ENCODE measurements around the gene DNAH17.

Gene DNAH17

GRCh38 chr17:78602246-78602645 lies 25.1 kb upstream of the DNAH17 start:
- no peaks in the 10 kb centered on the region for H3K9me3 ChIP-seq (ENCODE audit: control insufficient read depth, insufficient read depth, low read length)
- no CpG with 5 or more reads among the region's 6 CpGs for WGBS (ENCODE audit: insufficient coverage, insufficient read length)
- no peak overlapping the region for H3K4me3 ChIP-seq (ENCODE audit: low read length)
- H3K36me3 ChIP-seq (ENCODE audit: control insufficient read depth, insufficient read depth, low read length) = no peaks in the 10 kb centered on the region
- H3K27ac ChIP-seq (ENCODE audit: low read length) = no peak overlapping the region
- no peak for DNase-seq (ENCODE audit: low read depth, low spot score)
- no peaks in the 10 kb centered on the region for H3K4me1 ChIP-seq (ENCODE audit: control insufficient read depth, insufficient read depth, low read length)
- H3K27me3 ChIP-seq (ENCODE audit: control insufficient read depth, insufficient read depth, low read length) = no peaks in the 10 kb centered on the region

DNA sequence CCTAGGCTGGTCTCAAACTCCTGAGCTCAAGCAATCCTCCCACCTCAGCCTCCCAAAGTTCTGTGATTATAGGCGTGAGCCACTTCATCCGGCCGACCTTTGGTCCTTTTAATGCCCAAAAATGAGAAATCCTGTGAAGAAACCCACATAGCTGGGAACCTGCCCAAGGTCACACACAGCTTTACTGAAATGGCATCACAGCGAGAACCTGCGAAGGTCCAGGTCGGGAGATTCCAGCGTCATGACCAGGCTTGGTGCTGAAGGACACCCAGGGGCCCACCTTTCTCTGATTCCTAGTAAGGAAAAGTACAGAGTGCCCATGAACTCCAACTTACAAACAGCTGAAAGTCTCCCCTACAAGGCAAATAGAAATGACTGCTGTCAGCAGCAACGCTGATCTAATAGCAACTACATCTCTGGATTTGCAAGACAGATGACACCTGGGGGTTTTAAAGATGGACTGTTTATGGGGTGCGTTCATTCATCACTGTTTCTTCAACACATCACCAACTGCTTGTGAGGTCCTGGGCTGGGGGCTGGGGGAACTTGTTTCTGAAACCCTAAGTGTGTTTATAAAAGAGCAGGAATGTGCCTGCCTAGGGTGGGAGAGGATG lies 24.5 kb upstream of the DNAH17 start:
- no peaks in the 10 kb centered on the region for H3K36me3 ChIP-seq (ENCODE audit: control insufficient read depth, insufficient read depth, low read length)
- no peak overlapping the region for H3K27ac ChIP-seq (ENCODE audit: low read length)
- H3K4me3 ChIP-seq (ENCODE audit: low read length) = no peak overlapping the region
- no CpG with 5 or more reads among the region's 9 CpGs for WGBS (ENCODE audit: insufficient coverage, insufficient read length)
- H3K9me3 ChIP-seq (ENCODE audit: control insufficient read depth, insufficient read depth, low read length) = no peaks in the 10 kb centered on the region
- no peaks in the 10 kb centered on the region for H3K27me3 ChIP-seq (ENCODE audit: control insufficient read depth, insufficient read depth, low read length)
- no peaks in the 10 kb centered on the region; the same call in 1 of the 2 replicates for H3K4me1 ChIP-seq (ENCODE audit: control insufficient read depth, insufficient read depth, low read length)
- no peak for DNase-seq (ENCODE audit: low read depth, low spot score)

DNA sequence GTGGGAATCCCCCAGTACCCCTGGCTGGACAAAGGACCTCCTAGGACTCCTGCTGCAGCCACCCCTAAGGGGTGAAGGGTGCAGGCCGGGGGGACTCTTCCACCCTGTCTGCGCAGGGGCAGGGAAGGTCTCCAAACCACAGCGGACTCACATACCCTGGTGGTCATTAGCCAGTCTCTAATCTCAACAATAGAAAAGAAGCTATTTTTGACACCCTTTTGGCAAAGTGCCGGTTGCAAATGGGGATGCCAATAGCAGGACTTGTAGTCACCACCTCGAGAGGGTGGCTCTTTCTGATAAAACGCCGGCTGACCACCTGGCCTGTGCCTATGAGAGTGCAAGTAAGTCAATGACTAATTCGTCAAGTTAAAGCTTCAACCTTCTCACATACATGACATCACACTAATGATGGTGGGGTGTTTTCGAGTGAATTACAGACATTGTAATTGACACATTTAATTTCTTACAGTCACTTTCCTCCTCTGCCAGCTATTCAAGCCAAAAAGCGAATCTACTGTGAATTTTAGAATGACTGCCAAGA lies 23.1 kb upstream of the DNAH17 start:
- no peaks in the 10 kb centered on the region for H3K36me3 ChIP-seq (ENCODE audit: control insufficient read depth, insufficient read depth, low read length)
- H3K27me3 ChIP-seq (ENCODE audit: control insufficient read depth, insufficient read depth, low read length) = no peaks in the 10 kb centered on the region
- H3K9me3 ChIP-seq (ENCODE audit: control insufficient read depth, insufficient read depth, low read length) = no peaks in the 10 kb centered on the region
- no peak overlapping the region for H3K4me3 ChIP-seq (ENCODE audit: low read length)
- no peak overlapping the region for H3K27ac ChIP-seq (ENCODE audit: low read length)
- WGBS (ENCODE audit: insufficient coverage, insufficient read length) = no CpG with 5 or more reads among the region's 10 CpGs
- no peak for DNase-seq (ENCODE audit: low read depth, low spot score)
- no peaks in the 10 kb centered on the region; the same call in 1 of the 2 replicates for H3K4me1 ChIP-seq (ENCODE audit: control insufficient read depth, insufficient read depth, low read length)

GRCh38 chr17:78599419-78599818 lies 22.2 kb upstream of the DNAH17 start:
- no peaks in the 10 kb centered on the region for H3K9me3 ChIP-seq (ENCODE audit: control insufficient read depth, insufficient read depth, low read length)
- H3K4me3 ChIP-seq (ENCODE audit: low read length) = no peak overlapping the region
- DNase-seq (ENCODE audit: low read depth, low spot score) = no peak
- no CpG with 5 or more reads among the region's 5 CpGs for WGBS (ENCODE audit: insufficient coverage, insufficient read length)
- no peak overlapping the region for H3K27ac ChIP-seq (ENCODE audit: low read length)
- H3K36me3 ChIP-seq (ENCODE audit: control insufficient read depth, insufficient read depth, low read length) = no peaks in the 10 kb centered on the region
- H3K27me3 ChIP-seq (ENCODE audit: control insufficient read depth, insufficient read depth, low read length) = no peaks in the 10 kb centered on the region
- no peaks in the 10 kb centered on the region; the same call in 1 of the 2 replicates for H3K4me1 ChIP-seq (ENCODE audit: control insufficient read depth, insufficient read depth, low read length)

DNA sequence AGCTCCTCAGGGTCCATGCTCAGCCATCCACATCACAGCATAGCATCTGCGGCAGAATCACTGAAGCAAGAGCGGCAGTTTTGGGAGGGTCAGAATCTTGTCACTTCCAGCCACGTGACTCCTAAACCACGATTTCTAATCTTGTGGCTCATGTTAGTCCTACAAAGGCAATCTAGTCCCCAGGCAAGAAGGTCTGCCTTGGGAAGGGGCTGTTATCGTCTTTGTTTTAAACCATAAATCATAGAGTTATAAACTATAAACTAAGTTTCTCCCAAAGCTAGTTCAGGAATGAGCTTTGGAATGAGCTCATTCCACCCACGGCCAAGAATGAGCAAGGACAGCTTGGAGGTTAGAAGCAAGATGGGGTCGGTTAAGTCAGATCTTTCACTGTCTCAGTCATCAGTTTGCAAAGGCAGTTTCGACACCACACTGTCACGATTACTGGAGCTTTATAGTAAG lies 20.8 kb upstream of the DNAH17 start:
- H3K4me1 ChIP-seq (ENCODE audit: control insufficient read depth, insufficient read depth, low read length) = no peaks in the 10 kb centered on the region; the same call in 1 of the 2 replicates
- no peaks in the 10 kb centered on the region for H3K27me3 ChIP-seq (ENCODE audit: control insufficient read depth, insufficient read depth, low read length)
- H3K4me3 ChIP-seq (ENCODE audit: low read length) = no peak overlapping the region
- WGBS (ENCODE audit: insufficient coverage, insufficient read length) = no CpG with 5 or more reads among the region's 9 CpGs
- no peak for DNase-seq (ENCODE audit: low read depth, low spot score)
- H3K36me3 ChIP-seq (ENCODE audit: control insufficient read depth, insufficient read depth, low read length) = no peaks in the 10 kb centered on the region
- H3K9me3 ChIP-seq (ENCODE audit: control insufficient read depth, insufficient read depth, low read length) = no peaks in the 10 kb centered on the region
- no peak overlapping the region for H3K27ac ChIP-seq (ENCODE audit: low read length)

DNA sequence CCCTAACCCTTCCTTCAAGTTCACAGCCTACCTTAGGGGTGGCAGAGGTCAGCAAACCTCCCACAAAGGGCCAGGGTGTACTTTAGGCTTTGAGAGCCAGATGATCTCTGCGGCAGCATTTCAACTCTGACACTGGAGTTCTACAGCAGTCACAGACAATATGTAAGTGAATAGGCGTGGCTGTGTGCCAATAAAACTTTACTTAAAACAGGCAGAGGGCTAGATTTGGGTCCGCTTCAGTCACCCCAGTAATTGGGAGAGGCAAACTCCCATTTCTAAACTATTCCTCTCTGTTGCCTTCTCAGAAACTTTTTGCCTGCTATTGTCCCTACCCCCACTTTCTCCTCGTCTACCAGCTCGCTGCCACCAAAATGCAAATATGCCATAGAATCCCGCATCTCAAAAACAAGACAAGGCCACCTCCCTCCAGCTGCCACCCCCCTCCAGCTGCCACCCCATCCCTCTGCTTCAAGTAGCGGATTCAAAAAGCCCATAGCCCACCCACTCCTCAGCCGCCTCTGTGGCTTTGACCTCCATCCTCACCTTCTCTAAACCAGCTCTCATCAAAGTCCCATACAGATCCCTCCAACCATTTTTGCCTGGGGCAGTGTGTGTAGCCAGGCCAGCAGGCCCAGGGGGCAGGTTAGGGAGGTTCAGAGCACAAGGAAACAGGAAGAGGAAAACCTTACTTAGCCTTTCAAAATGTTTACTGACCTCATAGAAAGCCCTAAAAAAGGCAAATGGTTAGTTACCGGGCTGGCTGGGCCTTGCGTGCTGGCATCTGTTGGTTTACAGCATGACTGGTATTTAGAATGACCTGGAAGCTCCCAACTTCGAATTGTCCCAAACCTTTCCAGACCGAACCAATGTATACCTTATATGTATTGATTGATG lies 19.9 kb upstream of the DNAH17 start:
- H3K9me3 ChIP-seq (ENCODE audit: control insufficient read depth, insufficient read depth, low read length) = no peaks in the 10 kb centered on the region
- no CpG with 5 or more reads among the region's 12 CpGs for WGBS (ENCODE audit: insufficient coverage, insufficient read length)
- no peaks in the 10 kb centered on the region; the same call in 1 of the 2 replicates for H3K4me1 ChIP-seq (ENCODE audit: control insufficient read depth, insufficient read depth, low read length)
- no peaks in the 10 kb centered on the region for H3K27me3 ChIP-seq (ENCODE audit: control insufficient read depth, insufficient read depth, low read length)
- H3K27ac ChIP-seq (ENCODE audit: low read length) = no peak overlapping the region
- no peak for DNase-seq (ENCODE audit: low read depth, low spot score)
- H3K36me3 ChIP-seq (ENCODE audit: control insufficient read depth, insufficient read depth, low read length) = no peaks in the 10 kb centered on the region
- H3K4me3 ChIP-seq (ENCODE audit: low read length) = no peak overlapping the region

DNA sequence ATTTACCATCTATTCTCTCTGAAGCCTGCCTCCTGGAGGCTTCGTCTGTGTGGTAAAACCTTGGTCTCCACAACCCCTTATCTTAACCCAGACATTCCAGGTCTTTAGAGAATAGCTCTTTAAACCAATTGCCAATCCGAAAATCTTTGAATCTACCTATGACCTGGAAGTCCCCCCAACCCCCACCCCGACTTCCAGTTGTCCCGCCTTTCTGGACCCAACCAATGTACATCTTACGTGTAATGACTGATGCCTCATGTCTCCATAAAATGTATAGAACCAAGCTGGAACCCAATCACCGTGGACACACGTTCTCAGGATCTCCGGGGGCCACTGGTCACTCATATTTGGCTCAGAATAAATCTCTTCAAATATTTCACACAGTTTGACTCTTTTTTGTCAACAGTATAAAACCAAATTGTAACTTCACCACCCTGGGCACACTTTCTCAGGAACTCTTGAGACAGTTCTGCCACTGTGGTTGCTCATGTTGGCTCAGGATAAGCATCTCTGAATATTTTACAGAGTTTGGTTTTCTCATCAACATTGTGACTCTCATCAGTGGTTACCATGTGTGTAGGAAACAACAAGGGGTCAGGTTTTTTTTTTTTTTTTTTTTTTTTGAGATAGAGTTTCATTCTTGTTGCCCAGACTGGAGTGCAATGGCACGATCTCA lies 18.1 kb upstream of the DNAH17 start:
- Histone ChIP-seq H3K36me3 (ENCODE audit: control insufficient read depth, insufficient read depth, low read length) (no peaks in the 10 kb centered on the region), H3K27ac (ENCODE audit: low read length) (no peak overlapping the region)
- WGBS (ENCODE audit: insufficient coverage, insufficient read length) = no CpG with 5 or more reads among the region's 9 CpGs

GRCh38 chr17:78592991-78593329 lies 15.8 kb upstream of the DNAH17 start:
- DNase-seq (ENCODE audit: low read depth, low spot score) = no peak
- Histone ChIP-seq H3K27ac (ENCODE audit: low read length) (no peak overlapping the region), H3K36me3 (ENCODE audit: control insufficient read depth, insufficient read depth, low read length) (no peaks in the 10 kb centered on the region), H3K9me3 (ENCODE audit: control insufficient read depth, insufficient read depth, low read length) (no peaks in the 10 kb centered on the region), H3K27me3 (ENCODE audit: control insufficient read depth, insufficient read depth, low read length) (no peaks in the 10 kb centered on the region), H3K4me1 (ENCODE audit: control insufficient read depth, insufficient read depth, low read length) (peaks cover 1% of the 10 kb centered on the region; the same call in 1 of the 2 replicates), H3K4me3 (ENCODE audit: low read length) (no peak overlapping the region)
- WGBS (ENCODE audit: insufficient coverage, insufficient read length) = 95% methylated on average over 3 of the region's 6 CpGs

More for the DNA sequence above, 18.1 kb upstream of the DNAH17 start:
- DNase-seq (ENCODE audit: low read depth, low spot score) = no peak
- no peak overlapping the region for H3K4me3 ChIP-seq (ENCODE audit: low read length)
- no peaks in the 10 kb centered on the region for H3K27me3 ChIP-seq (ENCODE audit: control insufficient read depth, insufficient read depth, low read length)
- no peaks in the 10 kb centered on the region for H3K9me3 ChIP-seq (ENCODE audit: control insufficient read depth, insufficient read depth, low read length)
- H3K4me1 ChIP-seq (ENCODE audit: control insufficient read depth, insufficient read depth, low read length) = no peaks in the 10 kb centered on the region; the same call in 1 of the 2 replicates

DNA sequence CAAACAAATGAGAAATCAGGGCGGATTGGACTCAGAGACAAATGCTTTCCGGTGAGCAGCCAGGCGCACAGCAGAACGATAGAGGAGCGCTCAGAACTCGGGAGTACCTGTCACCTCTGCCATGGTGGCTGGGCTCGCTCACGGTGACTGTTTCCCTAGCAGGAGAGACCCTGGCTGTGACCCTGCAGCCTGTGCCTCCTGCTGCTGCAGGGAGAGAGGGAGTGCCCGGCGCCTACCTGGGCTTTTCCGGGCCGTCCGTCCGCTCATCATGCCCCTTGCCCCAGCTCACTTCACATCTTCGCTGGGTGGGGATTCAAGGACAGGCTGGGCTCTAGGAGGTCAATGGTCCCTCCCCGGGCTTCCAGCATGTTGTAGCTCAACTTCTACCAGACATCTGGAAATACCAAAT lies 14.1 kb upstream of the DNAH17 start:
- Histone ChIP-seq H3K27ac (ENCODE audit: low read length) (no peak overlapping the region), H3K4me3 (ENCODE audit: low read length) (no peak overlapping the region), H3K27me3 (ENCODE audit: control insufficient read depth, insufficient read depth, low read length) (no peaks in the 10 kb centered on the region), H3K9me3 (ENCODE audit: control insufficient read depth, insufficient read depth, low read length) (no peaks in the 10 kb centered on the region), H3K36me3 (ENCODE audit: control insufficient read depth, insufficient read depth, low read length) (no peaks in the 10 kb centered on the region), H3K4me1 (ENCODE audit: control insufficient read depth, insufficient read depth, low read length) (0 out of 2 replicates have a peak, but pooled peaks cover 1% of the 10 kb centered on the region)
- WGBS (ENCODE audit: insufficient coverage, insufficient read length) = no CpG with 5 or more reads among the region's 16 CpGs
- no peak for DNase-seq (ENCODE audit: low read depth, low spot score)

- Histone ChIP-seq H3K4me1 (ENCODE audit: control insufficient read depth, insufficient read depth, low read length) (0 out of 2 replicates have a peak, but pooled peaks cover 1% of the 10 kb centered on the region), H3K27ac (ENCODE audit: low read length) (no peak overlapping the region), H3K9me3 (ENCODE audit: control insufficient read depth, insufficient read depth, low read length) (no peaks in the 10 kb centered on the region), H3K27me3 (ENCODE audit: control insufficient read depth, insufficient read depth, low read length) (no peaks in the 10 kb centered on the region), H3K4me3 (ENCODE audit: low read length) (no peak overlapping the region), H3K36me3 (ENCODE audit: control insufficient read depth, insufficient read depth, low read length) (no peaks in the 10 kb centered on the region)
- DNase-seq (ENCODE audit: low read depth, low spot score) = no peak
- no CpG with 5 or more reads among the region's 13 CpGs for WGBS (ENCODE audit: insufficient coverage, insufficient read length)
Observed at GRCh38 chr17:78589885-78590284, 12.7 kb upstream of the DNAH17 start.

All from iPS DF 6.9 (cell line).